NT2/D1 (cell line): ENCODE measurements around the gene ULK1.

Experiments
- DNase-seq: peaks from one replicate; pipeline ENCODE4 v3.0.0-alpha.2; 2011; ENCODE audit warnings: low read depth, low spot score
- H3K27me3 ChIP-seq: 2 replicates; pipeline ENCODE4 v1.6.0; 2011; ENCODE audit warnings: mild to moderate bottlenecking; ENCODE audit not compliant: insufficient read length, insufficient read depth
- H3K36me3 ChIP-seq: 2 replicates; pipeline ENCODE4 v1.6.1; 2011; ENCODE audit warnings: mild to moderate bottlenecking, low read length, mixed read lengths; ENCODE audit not compliant: insufficient read depth, insufficient read length
- H3K4me1 ChIP-seq: 2 replicates; pipeline ENCODE4 v1.5.1; 2011; ENCODE audit not compliant: insufficient read depth, insufficient read length
- H3K4me3 ChIP-seq: 2 replicates; pipeline ENCODE4 v1.5.1; 2011; ENCODE audit warnings: low read depth; ENCODE audit not compliant: insufficient read length
- H3K9ac ChIP-seq: 2 replicates; pipeline ENCODE4 v1.6.0; 2011; ENCODE audit warnings: low read depth; ENCODE audit not compliant: insufficient read length
- H3K9me3 ChIP-seq: 2 replicates; pipeline ENCODE4 v1.5.1; 2011; ENCODE audit warnings: mild to moderate bottlenecking, low read length; ENCODE audit not compliant: insufficient read depth
- SUZ12 ChIP-seq: IDR thresholded peaks from 2 replicates; pipeline ENCODE4 v1.6.1; 2011; ENCODE audit not compliant: insufficient read length, insufficient read depth; ENCODE audit errors: extremely low read depth
- YY1 ChIP-seq: IDR thresholded peaks from 2 replicates; pipeline ENCODE4 v1.6.1; 2011; ENCODE audit not compliant: insufficient read length, insufficient read depth
- ZNF274 ChIP-seq: IDR thresholded peaks from 2 replicates; pipeline ENCODE4 v1.6.1; 2011; ENCODE audit warnings: mild to moderate bottlenecking, low read depth, low read length

The ULK1 gene

DNA sequence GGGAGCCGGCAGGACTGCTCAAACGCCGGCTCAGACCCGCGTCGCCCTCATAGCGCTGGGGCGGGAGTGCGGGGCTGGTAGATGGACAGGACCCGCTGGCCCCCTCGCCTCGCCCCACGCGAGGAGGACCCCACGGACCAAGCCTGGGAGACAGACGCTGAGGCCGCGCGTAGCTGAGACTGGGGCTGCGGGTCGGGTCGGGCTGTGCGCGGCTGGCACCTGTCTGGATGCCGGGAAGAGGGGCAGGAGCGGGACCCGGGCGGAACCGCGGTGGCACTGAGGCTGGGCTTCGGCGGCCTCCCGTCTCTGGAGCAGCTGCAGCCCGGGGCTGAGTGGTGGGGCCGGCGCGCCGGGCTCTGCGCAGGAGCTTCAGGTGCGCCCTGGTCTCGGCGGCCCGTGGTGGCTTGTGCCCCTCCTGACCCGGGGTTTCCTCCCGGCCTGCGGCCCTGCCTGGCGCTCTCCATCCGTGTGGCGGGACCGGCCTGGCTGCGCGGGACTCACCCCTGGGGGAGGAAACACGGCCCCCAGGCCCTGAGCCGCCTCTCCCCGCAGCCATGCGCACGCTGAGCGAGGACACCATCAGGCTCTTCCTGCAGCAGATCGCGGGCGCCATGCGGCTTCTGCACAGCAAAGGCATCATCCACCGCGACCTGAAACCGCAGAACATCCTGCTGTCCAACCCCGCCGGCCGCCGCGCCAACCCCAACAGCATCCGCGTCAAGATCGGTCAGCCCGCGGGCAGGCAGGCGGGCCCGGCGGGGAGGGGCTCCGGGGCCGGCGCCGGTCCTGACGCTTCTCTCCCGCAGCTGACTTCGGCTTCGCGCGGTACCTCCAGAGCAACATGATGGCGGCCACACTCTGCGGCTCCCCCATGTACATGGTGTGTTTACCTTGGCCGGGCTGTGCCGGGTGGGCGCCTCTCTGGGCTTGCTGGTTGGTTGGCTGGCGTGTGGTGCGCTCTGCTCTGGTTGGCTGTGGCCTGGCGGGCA lies 14.0 kb downstream of the ULK1 start:
- Histone ChIP-seq H3K36me3 (peaks cover 74% of the 10 kb centered on the region), H3K9me3 (no peaks in the 10 kb centered on the region), H3K4me1 (peaks cover 23% of the 10 kb centered on the region), H3K27me3 (no peaks in the 10 kb centered on the region), H3K4me3 (no peak overlapping the region), H3K9ac (no peak overlapping the region)
- no peak for DNase-seq
- TF ChIP-seq ZNF274 (no peak), SUZ12 (no peak), YY1 (no peak)

DNA sequence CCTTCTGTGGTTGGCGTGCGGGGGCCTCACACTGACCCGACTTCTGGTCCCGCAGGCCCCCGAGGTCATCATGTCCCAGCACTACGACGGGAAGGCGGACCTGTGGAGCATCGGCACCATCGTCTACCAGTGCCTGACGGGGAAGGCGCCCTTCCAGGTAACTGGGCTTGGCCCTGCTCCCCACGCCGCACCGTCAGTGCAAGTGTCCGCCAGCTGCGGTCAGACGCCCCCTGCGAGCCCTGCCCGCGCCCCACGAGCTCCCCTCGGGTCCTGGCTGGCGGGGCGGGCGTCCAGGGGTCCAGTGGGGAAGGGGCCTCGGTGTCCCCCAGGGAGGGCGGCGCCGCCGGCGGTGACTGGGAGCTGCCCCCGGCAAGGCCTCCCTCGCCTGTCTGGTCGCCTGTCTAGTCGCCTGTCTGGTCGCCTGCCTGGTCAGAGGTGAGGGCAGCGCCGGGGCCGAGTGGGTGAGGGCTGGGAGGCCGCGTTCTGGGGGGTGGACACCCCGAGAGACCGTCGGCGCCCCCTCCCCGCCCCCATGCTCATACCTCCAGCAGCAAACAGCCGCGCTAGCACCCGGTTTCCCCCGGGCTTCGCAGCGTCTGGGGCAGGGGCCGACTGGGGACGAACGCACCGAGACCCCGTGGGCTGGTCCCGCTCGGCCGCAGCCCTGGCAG lies 14.8 kb downstream of the ULK1 start:
- peaks cover 76% of the 10 kb centered on the region for H3K36me3 ChIP-seq
- H3K4me3 ChIP-seq = no peak overlapping the region
- H3K9ac ChIP-seq = no peak overlapping the region
- peaks cover 23% of the 10 kb centered on the region for H3K4me1 ChIP-seq
- H3K9me3 ChIP-seq = no peaks in the 10 kb centered on the region
- no peak for TF ChIP-seq ZNF274
- no peak for TF ChIP-seq YY1
- TF ChIP-seq SUZ12 = no peak
- no peak for DNase-seq
- H3K27me3 ChIP-seq = no peaks in the 10 kb centered on the region

DNA sequence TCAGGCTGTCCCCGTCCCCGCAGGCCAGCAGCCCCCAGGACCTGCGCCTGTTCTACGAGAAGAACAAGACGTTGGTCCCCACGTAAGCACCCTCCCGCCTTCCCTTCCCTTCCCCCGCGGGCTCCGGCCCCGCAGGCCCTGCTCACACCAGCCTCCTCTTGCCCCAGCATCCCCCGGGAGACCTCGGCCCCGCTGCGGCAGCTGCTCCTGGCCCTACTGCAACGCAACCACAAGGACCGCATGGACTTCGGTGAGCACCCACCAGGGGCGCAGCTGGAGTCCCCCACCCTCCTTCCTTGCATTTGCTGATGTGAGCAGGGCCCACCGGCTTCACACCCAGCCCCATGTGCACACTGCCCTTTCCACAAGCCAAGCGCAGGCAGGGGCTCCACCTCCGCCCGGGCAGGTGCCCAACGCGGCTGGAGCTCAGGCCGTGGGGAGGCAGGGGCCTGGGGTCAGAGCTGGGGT lies 15.4 kb downstream of the ULK1 start:
- no peak for DNase-seq
- TF ChIP-seq ZNF274 (no peak), YY1 (no peak), SUZ12 (no peak)
- H3K36me3 ChIP-seq = peaks cover 82% of the 10 kb centered on the region
- no peaks in the 10 kb centered on the region for H3K9me3 ChIP-seq
- peaks cover 20% of the 10 kb centered on the region for H3K4me1 ChIP-seq
- no peak overlapping the region for H3K9ac ChIP-seq
- H3K4me3 ChIP-seq = no peak overlapping the region
- H3K27me3 ChIP-seq = no peaks in the 10 kb centered on the region

DNA sequence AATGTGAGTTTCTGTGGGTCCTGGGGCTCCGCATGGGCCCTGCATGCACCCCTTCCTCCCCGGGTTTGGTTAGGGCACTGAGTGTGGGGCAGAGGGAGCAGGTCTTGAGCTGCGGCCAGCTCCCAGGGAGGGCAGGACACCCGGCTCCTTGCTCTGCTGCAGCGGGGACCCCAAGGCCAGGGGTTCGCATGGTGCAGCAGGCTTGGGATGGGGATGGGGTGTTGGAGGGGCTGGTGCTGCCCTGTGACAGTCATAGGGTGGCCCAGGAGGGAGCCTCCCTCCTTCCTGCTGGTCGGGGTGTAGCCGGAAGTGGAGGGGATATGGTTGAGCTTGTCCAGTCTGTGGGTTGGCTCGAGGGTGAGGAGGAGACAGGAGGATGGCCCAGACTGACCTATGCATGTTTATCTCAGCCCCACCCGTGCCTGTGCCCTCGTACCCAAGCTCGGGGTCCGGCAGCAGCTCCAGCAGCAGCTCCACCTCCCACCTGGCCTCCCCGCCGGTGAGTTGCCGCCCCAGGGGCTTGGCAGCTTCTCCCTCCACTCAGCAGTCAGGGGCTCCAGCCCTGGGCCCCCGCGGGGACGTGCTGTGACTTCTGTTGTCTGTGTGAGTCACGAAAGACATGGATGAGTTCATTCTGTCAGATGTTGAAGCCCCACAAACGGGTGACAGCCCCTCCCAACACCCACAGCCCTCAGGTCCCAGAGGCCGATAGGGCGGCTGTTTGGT lies 16.0 kb downstream of the ULK1 start:
- H3K27me3 ChIP-seq = no peaks in the 10 kb centered on the region
- H3K4me1 ChIP-seq = peaks cover 20% of the 10 kb centered on the region
- TF ChIP-seq SUZ12 (no peak), ZNF274 (no peak), YY1 (no peak)
- no peak overlapping the region for H3K9ac ChIP-seq
- peaks cover 83% of the 10 kb centered on the region for H3K36me3 ChIP-seq
- no peaks in the 10 kb centered on the region for H3K9me3 ChIP-seq
- no peak overlapping the region for H3K4me3 ChIP-seq
- no peak for DNase-seq

DNA sequence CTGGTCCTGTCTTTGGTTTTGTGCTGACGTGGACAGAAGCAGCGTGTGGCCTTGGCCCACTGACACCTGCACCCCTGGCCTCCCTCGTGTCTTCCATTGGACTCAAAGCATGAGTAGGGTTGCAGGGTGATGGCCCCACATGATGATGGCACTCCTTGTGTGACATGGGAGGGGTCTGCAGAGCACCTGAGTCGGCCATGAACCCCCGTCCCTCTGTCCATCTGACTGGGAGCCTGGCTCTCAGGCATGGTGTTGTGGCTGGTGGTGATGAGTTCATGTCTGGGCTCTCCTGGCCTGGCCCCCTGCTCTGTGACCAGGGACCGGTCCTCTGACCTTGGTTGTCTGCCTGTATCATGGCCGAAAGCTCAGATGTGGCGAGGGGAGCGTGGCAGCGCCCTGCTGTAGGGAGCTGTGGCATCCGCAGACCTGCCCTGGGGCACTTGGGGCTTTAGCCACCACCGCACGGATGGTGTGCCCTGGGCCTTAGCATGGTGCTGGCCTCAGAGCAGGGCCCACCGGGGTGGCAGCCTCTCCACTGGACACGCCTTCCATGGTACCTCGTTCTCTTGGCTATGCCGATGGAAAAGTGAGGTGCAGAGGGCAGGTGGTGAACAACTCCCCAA lies 16.7 kb downstream of the ULK1 start:
- Histone ChIP-seq H3K4me3 (no peak overlapping the region), H3K9me3 (no peaks in the 10 kb centered on the region), H3K4me1 (peaks cover 20% of the 10 kb centered on the region), H3K27me3 (no peaks in the 10 kb centered on the region), H3K9ac (no peak overlapping the region), H3K36me3 (peaks cover 88% of the 10 kb centered on the region)
- DNase-seq = no peak
- TF ChIP-seq YY1 = no peak
- no peak for TF ChIP-seq ZNF274
- no peak for TF ChIP-seq SUZ12

DNA sequence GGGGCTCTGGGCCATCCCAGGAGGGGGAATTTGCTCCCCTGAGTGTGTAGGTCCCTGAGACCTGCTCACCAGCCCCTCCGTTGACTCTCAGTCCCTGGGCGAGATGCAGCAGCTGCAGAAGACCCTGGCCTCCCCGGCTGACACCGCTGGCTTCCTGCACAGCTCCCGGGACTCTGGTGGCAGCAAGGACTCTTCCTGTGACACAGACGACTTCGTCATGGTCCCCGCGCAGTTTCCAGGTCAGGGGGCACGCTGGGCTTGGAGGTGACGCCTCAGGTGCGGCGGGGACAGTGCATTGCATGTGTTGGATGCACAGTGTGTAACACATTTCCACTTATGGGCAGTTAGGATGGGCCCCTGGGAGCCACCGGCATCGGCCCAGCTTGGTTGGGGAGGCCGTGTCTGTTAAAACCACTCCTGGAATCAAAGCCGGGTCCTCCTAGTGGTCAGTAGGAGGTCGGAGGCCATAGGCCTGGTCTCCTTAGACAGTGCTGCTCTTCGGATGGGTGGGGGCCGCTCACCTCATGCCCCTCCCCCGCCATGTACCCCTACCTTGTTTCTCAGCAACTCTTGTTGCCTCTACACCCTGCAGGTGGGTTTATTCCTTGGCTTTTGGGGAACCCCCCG lies 17.5 kb downstream of the ULK1 start:
- no peak for TF ChIP-seq YY1
- TF ChIP-seq SUZ12 = no peak
- TF ChIP-seq ZNF274 = no peak
- Histone ChIP-seq H3K9ac (no peak overlapping the region), H3K9me3 (no peaks in the 10 kb centered on the region), H3K36me3 (peaks cover 87% of the 10 kb centered on the region), H3K4me1 (peaks cover 20% of the 10 kb centered on the region), H3K4me3 (no peak overlapping the region), H3K27me3 (no peaks in the 10 kb centered on the region)
- no peak for DNase-seq
